ENCODE measurements around the gene TNFRSF14.

DNA sequence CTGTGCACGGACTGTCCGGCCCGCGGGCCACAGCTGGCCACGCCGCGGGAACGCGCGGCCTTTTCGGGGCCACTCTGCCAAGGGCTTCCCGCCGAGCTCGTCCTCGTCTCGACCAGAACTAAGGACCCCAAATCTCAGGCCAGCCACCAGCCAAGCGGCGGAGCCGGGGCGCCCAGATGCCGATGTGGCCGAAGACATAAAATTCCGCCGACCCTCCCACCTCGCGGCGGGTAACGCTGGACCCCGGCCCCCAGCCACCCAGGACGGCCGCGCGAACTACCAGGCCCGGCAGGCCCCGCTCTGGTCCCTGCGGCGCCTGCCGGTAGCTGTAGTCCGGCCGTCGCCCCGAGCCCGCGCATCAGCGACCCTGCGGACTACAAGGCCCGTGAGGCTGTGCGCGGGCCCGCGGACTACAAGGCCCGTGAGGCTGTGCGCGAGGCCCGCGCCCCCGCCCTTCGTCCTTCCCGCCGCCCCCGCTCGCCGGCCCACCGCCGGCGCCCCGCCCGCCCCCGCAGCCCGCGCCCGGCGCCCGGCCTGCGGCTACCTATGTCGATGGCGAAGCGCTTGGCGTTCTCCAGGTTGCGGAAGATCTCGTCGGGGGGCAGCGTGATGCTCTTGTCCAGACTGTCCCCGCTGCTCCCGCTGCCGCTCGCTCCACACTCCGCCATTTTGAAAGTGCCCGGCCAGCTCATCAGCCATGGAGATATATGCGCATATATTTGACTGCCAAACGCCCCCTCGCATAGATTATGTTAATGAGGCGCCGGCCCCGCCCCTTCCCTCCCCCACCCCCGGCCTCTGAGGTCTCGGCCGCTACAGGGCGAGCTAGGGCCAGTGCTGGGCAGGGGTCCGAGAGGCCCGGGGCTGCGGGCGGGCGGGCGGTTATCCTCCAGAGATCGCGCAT is 30.0 kb upstream of the TNFRSF14 start, which contains the start of gene PANK4:
- TF ChIP-seq, protein P1, sequence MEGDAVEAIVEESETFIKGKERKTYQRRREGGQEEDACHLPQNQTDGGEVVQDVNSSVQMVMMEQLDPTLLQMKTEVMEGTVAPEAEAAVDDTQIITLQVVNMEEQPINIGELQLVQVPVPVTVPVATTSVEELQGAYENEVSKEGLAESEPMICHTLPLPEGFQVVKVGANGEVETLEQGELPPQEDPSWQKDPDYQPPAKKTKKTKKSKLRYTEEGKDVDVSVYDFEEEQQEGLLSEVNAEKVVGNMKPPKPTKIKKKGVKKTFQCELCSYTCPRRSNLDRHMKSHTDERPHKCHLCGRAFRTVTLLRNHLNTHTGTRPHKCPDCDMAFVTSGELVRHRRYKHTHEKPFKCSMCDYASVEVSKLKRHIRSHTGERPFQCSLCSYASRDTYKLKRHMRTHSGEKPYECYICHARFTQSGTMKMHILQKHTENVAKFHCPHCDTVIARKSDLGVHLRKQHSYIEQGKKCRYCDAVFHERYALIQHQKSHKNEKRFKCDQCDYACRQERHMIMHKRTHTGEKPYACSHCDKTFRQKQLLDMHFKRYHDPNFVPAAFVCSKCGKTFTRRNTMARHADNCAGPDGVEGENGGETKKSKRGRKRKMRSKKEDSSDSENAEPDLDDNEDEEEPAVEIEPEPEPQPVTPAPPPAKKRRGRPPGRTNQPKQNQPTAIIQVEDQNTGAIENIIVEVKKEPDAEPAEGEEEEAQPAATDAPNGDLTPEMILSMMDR (IDR thresholded peaks at IDR 0.05; ENCODE audit: low read depth, low read length, missing input control) = peak; percentile 11
- TF ChIP-seq GABPA (IDR thresholded peaks at IDR 0.05 in 1 of 2, conservative IDR thresholded peaks at IDR 0.05 in 1 of 2) (no peak), JUND (IDR thresholded peaks at IDR 0.05) (no peak), YY1 (IDR thresholded peaks at IDR 0.05) (peak; percentile 97), TAF1 (conservative IDR thresholded peaks at IDR 0.05) (no peak), RAD21 (IDR thresholded peaks at IDR 0.05) (no peak)
- TF ChIP-seq, protein P2, sequence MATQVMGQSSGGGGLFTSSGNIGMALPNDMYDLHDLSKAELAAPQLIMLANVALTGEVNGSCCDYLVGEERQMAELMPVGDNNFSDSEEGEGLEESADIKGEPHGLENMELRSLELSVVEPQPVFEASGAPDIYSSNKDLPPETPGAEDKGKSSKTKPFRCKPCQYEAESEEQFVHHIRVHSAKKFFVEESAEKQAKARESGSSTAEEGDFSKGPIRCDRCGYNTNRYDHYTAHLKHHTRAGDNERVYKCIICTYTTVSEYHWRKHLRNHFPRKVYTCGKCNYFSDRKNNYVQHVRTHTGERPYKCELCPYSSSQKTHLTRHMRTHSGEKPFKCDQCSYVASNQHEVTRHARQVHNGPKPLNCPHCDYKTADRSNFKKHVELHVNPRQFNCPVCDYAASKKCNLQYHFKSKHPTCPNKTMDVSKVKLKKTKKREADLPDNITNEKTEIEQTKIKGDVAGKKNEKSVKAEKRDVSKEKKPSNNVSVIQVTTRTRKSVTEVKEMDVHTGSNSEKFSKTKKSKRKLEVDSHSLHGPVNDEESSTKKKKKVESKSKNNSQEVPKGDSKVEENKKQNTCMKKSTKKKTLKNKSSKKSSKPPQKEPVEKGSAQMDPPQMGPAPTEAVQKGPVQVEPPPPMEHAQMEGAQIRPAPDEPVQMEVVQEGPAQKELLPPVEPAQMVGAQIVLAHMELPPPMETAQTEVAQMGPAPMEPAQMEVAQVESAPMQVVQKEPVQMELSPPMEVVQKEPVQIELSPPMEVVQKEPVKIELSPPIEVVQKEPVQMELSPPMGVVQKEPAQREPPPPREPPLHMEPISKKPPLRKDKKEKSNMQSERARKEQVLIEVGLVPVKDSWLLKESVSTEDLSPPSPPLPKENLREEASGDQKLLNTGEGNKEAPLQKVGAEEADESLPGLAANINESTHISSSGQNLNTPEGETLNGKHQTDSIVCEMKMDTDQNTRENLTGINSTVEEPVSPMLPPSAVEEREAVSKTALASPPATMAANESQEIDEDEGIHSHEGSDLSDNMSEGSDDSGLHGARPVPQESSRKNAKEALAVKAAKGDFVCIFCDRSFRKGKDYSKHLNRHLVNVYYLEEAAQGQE (IDR thresholded peaks at IDR 0.05) = no peak
- TF ChIP-seq, protein P3, sequence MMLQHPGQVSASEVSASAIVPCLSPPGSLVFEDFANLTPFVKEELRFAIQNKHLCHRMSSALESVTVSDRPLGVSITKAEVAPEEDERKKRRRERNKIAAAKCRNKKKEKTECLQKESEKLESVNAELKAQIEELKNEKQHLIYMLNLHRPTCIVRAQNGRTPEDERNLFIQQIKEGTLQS (IDR thresholded peaks at IDR 0.05) = no peak
- TF ChIP-seq, protein P4, sequence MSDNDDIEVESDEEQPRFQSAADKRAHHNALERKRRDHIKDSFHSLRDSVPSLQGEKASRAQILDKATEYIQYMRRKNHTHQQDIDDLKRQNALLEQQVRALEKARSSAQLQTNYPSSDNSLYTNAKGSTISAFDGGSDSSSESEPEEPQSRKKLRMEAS (IDR thresholded peaks at IDR 0.05) = no peak
